Urothelium cell line (cell line): ENCODE results near the gene ZFP2.

Experiments used
- DNase-seq: peaks from one replicate; pipeline ENCODE4 v3.0.0; 2011; ENCODE audit warnings: low spot score, mixed read lengths
- FAIRE-seq: peaks from 2 replicates; lab custom pipeline; 2011; peaks lifted over from hg19 to GRCh38; lab: Jason Lieb, UNC

ZFP2 gene

GRCh38 chr5:178965465-178966055 lies 69.8 kb downstream of the ZFP2 start:
- FAIRE-seq (no peak), DNase-seq (no peak)

- DNase-seq (no peak), FAIRE-seq (no peak)
These were observed 85.7 kb downstream of the ZFP2 start for GRCh38 chr5:178981381-178981780.
